Measurements from ENCODE around the gene MAP3K10.

MAP3K10 gene

GRCh38 chr19:40234429-40235237 lies 43.4 kb downstream of the MAP3K10 start:
- no peak for DNase-seq

DNA sequence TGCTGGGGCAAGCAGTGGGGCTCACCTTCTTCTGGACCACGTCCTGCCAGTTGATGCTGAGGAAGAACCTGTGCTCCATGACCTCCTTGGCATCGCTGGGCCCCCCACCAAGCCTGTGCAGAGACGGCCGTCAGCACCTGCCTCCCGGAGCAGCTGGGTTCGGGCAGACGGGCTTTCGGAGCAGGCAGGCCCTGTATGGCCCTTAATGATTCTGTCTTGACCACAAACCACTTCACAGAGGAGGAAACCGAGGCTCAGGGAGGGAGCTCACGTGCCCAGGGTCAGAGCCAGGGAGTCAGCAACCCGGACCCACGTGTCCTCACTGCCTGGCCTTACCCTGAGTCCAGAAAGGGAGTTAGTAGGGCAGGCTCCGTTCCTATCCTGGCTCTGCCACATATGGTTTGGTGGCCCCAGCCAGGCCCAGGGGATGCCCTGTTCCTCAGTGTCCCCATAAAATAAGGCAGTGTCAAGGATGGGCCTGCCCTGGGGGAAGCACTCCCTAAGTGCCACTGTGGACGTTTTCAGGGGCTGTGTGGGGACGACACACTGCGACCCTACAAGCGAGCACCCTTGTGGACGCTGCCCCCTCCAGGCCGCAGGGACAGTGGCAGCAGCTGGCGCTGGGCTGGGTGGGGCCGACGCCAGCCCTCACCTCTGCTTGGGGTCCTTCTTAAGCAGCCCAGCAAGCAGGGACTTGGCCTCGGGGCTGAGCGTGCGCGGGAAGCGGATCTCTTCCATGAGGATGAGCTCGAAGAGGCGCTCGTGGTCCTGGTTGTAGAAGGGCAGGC lies 44.2 kb downstream of the MAP3K10 start:
- DNase-seq: no peak

DNA sequence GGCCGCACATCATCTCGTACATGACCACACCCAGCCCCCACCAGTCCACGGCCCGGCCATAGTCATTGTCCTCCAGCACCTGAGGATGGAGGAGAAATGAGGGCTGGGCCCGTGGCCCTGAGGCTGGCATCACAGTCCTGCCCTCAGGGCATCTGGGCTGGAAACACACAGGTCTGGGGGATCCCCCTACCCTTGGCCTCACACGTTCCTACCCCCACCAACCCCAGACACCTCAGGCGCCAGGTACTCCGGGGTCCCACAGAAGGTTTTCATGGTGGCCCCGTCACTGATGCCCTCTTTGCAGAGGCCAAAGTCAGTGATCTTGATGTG lies 44.8 kb downstream of the MAP3K10 start:
- DNase-seq: no peak

- no peak for DNase-seq
Measured at GRCh38 chr19:40236366-40236765, 45.1 kb downstream of the MAP3K10 start.

- no peak for DNase-seq
Measured at GRCh38 chr19:40237791-40238190, 46.6 kb downstream of the MAP3K10 start.

- no peak for DNase-seq
Measured at GRCh38 chr19:40238775-40239174, 47.5 kb downstream of the MAP3K10 start.

DNA sequence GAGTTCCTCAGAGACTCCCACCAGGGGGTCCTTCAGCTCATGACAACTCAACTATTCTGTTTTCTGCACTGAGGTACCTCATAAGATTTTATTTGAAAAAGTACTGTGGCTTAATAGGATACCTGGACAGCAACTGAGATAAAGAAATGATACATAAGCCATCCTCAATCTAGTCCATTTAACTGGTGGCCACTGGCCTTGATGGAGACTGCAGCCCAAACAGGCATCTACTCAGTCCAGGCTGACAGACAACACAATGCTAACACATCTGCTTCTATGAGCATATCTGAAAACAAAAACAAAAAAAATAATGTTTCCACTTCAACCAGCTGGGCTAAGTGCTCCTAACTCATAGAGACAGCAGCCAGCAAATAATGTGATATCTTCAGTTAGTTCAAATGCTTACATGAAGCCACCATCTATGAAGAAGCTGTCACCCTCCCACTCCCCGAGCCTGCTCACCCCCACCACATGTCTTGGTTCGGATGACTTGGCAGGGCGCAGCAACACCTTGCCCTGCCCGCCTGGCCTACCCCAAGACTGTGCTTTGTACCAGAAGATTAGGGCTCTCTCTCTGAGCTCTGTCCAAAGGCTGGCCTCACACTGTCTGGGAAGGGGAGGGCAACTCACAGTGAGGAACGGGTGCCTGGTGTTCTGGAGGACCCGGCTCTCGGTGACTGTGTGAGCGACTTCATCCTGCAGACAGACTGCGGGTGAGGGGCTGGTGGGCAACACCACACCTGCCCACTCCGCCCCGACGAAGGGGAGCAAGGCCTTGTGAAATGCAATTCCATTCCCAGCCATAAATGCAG lies 48.4 kb downstream of the MAP3K10 start:
- DNase-seq: no peak

DNA sequence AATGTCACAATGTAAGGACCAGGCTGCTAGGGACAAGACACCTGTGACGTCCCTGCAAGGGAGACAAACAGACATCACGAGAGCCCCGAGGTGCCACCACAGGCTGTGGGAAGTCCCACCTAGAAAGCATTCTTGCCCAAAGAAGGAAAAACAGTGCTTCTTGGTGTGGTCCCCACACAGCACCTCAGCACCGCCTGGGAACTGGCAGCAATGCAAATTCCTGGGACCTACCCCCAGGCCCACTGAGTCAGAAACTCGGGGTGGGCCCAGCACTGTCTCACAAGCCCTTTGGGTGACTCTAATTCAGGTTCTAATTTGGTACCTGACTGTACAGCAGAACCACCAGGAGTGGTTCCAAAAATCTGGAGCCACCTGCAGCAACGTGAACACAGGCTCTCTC lies 49.1 kb downstream of the MAP3K10 start:
- DNase-seq: no peak

GRCh38 chr19:40241125-40241808 lies 50.0 kb downstream of the MAP3K10 start:
- DNase-seq: no peak

- DNase-seq: no peak
Measured at GRCh38 chr19:40241809-40242384, 50.7 kb downstream of the MAP3K10 start.

- no peak for DNase-seq
Measured at GRCh38 chr19:40242480-40242879, 51.3 kb downstream of the MAP3K10 start.

GRCh38 chr19:40243181-40243580 lies 52.0 kb downstream of the MAP3K10 start:
- no peak for DNase-seq

- no peak for DNase-seq
Measured at GRCh38 chr19:40244579-40245317, 53.5 kb downstream of the MAP3K10 start.

GRCh38 chr19:40245506-40246128 lies 54.4 kb downstream of the MAP3K10 start:
- no peak for DNase-seq

GRCh38 chr19:40246292-40247073 lies 55.3 kb downstream of the MAP3K10 start:
- DNase-seq: peak; percentile 78

GRCh38 chr19:40247178-40247577 lies 56.0 kb downstream of the MAP3K10 start:
- no peak for DNase-seq

DNA sequence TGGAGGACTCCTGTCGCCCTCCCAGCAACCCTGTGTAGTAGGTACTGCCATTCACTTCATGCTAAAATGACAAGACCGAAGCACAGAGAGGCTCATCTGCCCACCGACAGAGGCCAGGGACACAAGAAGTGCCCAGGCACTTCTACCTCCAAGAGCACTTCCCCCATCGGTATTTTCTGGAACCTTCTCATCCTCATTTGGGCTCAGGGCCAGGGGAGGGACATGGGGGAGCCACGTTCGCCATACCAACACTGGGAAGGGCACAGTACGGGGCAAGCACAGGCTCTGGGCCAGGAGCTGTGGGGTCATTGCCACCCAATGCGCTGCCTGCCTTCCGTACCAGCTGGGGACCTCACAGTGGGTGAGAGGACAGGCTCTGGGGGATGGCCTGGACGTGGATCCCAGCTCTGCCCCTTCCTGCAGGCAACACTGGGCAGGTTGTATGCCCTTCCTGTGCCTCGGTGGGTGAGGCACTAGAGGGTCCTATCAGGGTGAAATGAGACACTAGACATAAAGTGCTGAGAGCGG lies 56.6 kb downstream of the MAP3K10 start:
- no peak for DNase-seq

DNA sequence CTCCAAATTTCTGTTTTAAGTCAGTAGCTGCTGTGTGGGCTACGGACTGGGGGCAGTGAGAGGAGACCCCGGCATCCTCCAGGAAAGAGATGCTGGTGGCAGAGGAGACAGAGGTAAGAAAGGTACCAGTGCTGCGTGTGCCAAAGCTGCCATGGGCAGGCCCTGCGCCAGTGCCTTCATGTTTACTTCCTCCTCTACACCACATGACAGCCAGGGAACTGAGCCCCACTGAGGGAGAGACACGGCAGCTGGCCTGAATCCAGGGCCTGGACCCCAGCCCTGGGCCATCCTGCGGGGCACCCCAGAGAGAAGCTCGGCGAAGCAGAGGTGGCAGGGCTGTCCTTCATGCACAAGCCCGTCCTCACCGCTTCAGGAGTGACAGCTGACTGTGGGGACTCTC lies 58.0 kb downstream of the MAP3K10 start:
- no peak for DNase-seq

- DNase-seq: no peak
Measured at GRCh38 chr19:40249781-40250180, 58.6 kb downstream of the MAP3K10 start.

- DNase-seq: no peak
Measured at GRCh38 chr19:40251244-40251643, 60.0 kb downstream of the MAP3K10 start.
